ENCODE data around the gene TMCC2.
A peak's percentile ranks its signal among the peaks of the same experiment; 100 is the strongest.
"Not testable (repeated sequence)": the region's sequence is repeated elsewhere in the genome, so short reads cannot be mapped to it uniquely, and the experiment has no call there.

TMCC2 gene

GRCh38 chr1:205227584-205228013 lies at the start of gene TMCC2:
Gene TMCC2 (plus strand): TSS chr1:205227946. CDS start chr1:205228565, 619 bp downstream.
- peak; percentile 96 for DNase-seq

DNA sequence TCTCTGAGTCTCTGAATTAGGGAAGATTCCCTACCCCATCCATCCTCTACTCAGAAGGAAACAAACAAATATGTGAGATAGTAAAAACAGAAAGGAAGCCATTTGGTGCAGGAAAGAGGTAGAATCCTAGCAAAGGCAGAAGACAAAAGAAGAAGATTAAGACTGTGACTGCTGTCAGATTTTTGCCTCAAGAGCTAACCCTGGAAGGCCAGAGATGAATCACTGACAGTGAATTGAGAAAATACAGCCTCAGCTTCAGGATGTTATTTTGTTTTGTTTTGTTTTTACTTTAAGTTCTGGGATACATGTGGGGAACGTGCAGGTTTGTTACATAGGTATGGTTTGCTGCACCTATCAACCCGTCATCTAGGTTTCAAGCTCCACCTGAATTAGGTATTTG lies 47.9 kb upstream of the TMCC2 start:
- DNase-seq: no peak

DNA sequence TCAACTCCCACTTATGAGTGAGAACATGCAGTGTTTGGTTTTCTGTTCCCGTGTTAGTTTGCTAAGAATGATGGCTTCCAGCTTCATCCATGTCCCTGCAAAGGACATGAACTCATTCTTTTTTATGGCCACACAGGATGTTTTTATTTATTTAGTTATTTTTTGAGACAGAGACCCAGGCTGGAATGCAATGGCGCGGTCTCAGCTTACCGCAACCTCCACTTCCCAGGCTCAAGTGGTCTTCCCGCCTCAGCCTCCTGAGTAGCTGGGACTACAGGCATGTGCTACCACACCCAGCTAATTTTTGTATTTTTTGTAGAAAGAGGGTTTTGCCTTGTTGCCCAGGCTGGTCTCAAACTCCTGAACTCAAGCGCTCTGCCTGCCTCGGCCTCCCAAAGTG lies 47.4 kb upstream of the TMCC2 start:
- DNase-seq: not testable (repeated sequence)

DNA sequence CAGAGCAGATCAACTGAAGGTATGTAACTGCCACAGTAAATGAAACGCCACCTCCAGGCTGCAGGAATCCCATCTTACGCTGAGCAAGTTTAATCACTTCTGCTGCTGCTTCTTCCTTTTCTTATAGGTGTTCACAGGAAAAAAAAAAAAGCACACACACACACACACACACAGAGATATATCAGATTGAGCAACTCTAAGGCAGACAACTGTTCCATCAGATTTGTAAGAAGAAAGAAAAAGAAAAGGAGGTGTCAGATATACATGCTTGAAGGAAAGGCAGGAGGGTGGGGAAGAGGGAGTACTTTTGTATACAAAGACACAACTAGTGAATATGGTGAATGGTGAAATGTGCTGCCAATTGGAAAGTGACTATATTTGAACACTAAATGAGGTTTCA lies 44.8 kb upstream of the TMCC2 start:
- no peak for DNase-seq

- DNase-seq: peak; percentile 27
Observed at GRCh38 chr1:205183676-205184335, 43.9 kb upstream of the TMCC2 start.

DNA sequence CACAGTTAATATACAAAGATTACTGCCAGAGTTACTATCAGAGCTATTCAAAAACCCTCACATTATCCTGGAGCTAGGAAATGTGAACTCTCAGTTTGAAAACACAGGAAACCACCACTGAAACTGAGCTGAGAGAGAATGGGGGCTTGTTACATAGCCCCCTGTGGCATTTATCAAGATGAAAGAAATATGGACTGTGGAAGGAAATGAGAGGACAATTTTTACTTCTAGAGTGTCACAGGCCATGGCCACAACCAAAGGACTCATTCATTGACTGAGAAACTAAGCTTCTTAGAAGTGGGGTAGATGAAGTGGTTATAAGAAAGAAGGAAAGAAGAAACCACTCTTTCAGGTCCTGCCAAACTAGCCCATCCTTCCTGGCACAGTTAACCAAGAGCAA lies 41.6 kb upstream of the TMCC2 start:
- no peak for DNase-seq

- no peak for DNase-seq
Observed at GRCh38 chr1:205187420-205187819, 40.3 kb upstream of the TMCC2 start.

DNA sequence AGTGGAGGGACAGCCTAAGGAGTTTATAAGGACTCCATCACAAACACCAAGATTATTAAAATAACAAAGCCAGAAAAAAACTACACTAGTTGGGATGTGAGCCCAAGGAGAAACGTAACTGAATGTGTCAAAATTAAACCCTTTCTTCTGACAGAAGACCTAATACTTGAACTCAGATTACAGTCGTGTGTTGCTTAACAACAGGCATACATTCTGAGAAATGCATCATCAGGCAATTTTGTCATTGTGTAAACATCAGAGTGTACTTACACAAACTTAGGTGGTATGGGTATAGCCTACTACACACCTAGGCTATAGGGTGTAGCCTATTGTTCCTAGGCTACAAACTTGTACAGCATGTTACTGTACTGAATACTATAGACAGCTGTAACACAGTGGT lies 39.6 kb upstream of the TMCC2 start:
- DNase-seq: no peak

- no peak for DNase-seq
Observed at GRCh38 chr1:205188596-205188995, 39.1 kb upstream of the TMCC2 start.

DNA sequence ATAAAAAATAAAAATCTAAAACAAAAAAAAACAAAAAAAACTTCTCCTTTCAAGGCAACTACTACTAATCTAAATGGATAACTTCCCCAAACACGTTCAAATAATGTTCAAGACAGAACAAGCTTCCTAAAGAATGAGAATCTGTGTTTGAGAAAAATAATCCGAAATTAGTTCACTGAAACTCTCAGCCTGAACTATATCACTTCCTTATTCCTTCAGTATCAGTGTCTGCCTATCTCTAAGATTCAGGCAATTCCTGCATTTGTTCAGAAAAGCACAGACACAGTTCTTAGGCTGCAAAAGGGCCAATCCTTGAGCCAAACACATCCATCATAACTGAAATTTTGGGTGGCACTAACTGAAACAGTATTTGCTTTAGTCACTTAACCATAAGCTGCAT lies 38.6 kb upstream of the TMCC2 start:
- DNase-seq: no peak

GRCh38 chr1:205190845-205191577 lies 36.7 kb upstream of the TMCC2 start:
- DNase-seq: no peak

- no peak for DNase-seq
Observed at GRCh38 chr1:205191622-205192021, 36.1 kb upstream of the TMCC2 start.

DNA sequence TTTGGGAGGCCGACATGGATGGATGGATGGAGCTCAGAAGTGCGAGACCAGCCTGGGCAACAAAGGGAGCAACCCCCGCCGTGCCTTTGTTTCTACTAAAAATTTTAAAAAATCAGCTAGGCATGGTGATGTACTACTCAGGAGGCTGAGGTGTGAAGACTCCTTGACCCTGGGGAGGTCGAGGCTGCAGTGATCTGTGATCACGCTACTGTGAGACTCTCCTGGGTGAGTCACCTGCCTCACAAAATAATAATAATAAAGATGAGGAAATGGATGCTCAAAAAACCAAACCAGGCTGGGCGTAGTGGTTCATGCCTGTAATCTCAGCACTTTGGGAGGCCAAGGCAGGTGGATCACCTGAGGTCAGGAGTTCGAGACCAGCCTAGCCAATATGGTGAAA lies 35.5 kb upstream of the TMCC2 start:
- no peak for DNase-seq

- peak; percentile 57 for DNase-seq
Observed at GRCh38 chr1:205199090-205199930, 28.4 kb upstream of the TMCC2 start.

GRCh38 chr1:205199931-205200299 lies 27.8 kb upstream of the TMCC2 start:
- DNase-seq: no peak

- DNase-seq: no peak
Observed at GRCh38 chr1:205204552-205204951, 23.2 kb upstream of the TMCC2 start.

DNA sequence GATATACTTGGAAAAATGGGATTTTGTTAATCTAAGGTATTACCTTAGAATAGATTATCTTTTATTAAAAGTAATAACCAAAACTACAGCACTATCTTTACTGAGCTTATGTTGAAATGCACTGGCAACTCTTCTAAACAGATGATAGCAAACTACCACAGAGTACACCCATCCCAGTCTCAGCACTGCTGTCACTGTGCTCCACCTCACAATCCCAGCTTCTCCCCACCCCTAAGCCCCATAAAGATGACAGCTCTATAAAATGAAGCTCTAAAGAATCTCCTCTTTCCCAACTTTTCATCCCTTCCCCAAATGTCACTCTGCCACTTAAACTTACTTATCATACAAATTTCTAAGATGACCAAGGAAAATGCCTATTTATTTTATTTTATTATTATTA lies 22.7 kb upstream of the TMCC2 start:
- DNase-seq: no peak

DNA sequence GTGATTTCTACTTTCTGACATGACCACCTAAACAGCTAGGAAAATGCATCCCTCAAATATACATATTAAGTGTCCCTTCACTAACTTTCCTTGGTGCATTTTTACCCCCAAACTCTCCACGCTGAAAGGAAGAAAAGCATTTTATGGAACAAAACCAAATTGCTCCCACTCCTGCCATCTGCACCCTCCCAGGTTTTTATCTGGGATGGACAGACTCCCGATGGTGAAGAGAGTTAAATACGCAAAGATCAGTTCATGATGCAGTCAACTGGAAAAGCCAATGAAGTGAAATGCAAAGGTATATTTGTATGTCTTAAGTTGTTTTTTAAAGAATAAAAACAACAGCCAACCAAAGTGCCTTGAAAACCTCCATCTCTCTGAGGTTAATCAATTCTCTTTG lies 18.9 kb upstream of the TMCC2 start:
- DNase-seq: no peak

DNA sequence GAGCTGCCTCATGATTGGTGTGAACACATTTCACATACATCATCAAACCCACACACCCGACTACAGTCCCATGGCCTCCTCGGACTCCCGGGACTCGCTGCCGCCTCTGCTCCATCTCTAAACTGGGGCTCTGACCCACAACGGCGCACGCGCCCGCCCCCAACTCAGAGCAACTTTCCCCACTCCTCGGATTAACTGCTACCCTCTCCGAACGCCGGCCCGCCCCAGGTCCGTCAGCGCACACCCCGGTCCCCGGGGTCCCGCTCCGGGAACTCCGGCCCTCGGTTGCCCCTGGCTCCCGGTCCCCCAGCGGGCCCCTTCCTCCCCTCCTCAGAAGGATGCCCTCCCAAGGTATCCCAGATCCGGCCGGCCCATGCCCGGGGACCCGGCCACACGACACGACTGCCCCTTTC lies 17.0 kb upstream of the TMCC2 start:
- no peak for DNase-seq

DNA sequence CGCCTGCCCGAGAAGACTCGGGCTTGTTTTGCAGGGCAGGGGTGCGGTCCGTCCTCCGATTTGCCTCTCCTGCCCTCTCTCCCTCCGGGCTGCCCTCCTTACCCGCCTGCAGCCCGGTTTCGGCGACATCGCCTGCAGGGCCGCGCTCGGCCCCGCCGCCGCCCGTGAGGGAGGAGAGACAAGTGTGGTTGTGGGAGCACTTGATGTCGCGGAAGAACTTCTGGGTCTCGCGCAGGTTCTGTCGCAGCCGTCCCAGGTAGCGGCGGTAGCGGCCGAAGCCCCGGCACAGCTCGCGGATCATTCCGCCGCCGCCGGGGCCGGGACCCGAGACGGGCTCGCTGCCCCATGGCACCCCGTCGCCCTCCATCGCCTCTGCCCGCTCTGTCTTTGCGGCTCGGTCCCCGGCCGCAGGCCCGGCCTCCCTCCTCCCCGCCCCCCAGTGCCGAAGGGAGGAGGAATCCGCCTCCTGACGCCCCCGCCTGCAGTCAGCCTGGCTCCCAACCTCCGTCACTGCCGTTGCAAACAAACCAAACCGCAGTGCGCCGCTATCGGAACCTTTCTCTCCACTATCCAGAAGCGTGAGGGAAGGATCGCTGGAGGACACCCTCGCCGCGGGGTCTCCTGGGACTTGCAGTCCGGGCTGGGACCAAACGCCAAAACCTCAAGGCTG lies 16.4 kb upstream of the TMCC2 start, which contains the start of gene DSTYK:
TSS of gene DSTYK (minus strand) at position 534 of the 670 bp plus-strand sequence. CDS start at position 367, 167 bp downstream.
- DNase-seq: peak; percentile 97

DNA sequence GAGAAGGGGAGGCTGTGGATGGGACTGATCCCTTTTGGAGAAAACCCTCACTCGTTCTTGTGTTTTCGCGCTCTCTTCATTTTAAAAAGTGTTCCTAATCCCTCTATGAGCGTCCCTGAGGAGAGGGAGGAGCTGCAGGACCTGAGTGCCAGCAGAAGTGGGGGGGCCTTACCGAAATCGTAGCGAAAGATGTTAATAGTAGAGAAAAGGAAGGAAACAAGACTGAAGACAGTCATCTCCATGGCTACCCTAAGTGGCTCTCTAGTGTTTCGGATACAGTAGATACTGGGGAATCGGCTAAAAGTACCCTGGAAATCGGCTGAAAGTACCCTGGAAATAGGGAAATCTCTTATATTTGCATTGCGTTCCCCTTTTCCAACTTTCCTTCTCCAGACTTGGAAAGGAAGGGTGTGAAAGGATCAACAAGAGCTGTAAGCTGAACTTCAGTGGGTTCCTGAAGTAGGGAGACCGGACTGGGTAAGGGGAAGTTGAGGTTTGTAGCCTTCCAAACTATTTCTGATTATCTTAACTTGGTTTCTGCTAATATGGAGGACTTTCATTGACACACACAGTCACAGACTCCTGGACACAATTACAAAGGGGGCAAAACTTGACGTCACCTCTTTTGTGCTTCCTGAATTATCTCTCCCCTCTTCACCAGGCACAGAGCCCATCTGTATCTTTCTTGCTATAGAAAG lies 15.8 kb upstream of the TMCC2 start:
- DNase-seq: no peak

- no peak for DNase-seq
Observed at GRCh38 chr1:205214756-205215155, 13.0 kb upstream of the TMCC2 start.
